Measurements from ENCODE around the gene TARM1. TPM values are rescaled to one million over a fixed set of nuclear protein-coding genes. Genes with fewer than 3 reads are reported as not detected.

TARM1 gene
- total RNA-seq, 4 donors from 2014 or later, result not detected

GRCh38 chr19:54107876-54108490 is 26.8 kb upstream of the TARM1 start:
- no peak for TF ChIP-seq CTCF (IDR thresholded peaks at IDR 0.05; ENCODE audit: low read depth)

- TF ChIP-seq CTCF (IDR thresholded peaks at IDR 0.05; ENCODE audit: low read depth), result no peak
These were observed 25.6 kb upstream of the TARM1 start for GRCh38 chr19:54106716-54107115.

DNA sequence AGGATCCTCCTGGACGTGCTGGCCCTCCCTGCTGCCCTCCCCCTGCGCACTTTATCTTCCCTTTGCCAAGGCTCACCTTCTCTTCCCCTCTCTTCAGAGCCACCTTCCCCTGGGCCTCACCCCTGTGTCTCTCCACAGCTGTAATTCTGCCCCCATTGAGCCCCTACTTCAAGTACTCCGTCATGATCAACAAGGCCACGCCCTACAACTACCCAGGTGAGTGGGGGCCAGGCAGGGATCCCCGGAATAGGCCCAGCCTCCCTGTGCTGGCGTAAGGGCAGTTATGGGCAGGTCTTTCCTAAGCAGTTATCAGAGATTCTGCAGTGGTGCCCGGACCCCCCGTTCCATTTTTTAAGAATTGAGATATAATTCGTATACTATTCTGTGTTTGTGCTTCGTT is 24.6 kb upstream of the TARM1 start:
- TF ChIP-seq CTCF (IDR thresholded peaks at IDR 0.05; ENCODE audit: low read depth), result no peak

DNA sequence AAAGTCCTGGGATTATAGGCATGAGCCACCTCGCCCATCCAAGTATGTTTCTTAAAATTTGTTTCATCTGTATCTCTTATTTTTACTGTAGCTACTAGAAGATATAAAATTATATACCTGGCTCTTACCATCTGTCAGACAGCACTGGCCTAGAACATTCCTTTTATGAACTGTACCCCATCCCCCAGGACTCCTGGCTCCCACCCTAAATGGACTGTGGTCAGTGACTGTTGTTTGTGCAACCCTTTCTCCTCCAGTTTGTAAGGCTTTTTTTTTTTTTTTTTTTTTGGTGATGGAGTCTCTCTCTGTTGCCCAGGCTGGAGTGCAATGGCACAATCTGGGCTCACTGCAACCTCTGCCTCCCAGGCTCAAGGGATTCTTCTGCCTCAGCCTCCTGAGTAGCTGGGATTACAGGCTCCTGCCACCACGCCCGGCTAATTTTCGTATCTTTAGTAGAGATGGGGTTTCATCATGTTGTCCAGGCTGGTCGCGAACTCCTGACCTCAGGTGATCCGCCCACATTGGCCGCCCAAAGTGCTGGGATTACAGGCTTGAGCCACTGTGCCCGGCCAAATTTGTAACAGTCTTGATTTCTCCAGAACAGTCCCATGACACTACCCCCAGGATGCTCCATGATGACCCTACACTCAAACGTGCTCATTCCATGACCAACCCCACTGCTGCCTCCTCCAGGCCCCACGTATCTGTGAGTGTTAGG is 24.0 kb upstream of the TARM1 start:
- TF ChIP-seq CTCF (IDR thresholded peaks at IDR 0.05; ENCODE audit: low read depth), result no peak

- TF ChIP-seq CTCF (IDR thresholded peaks at IDR 0.05; ENCODE audit: low read depth), result no peak
These were observed 21.4 kb upstream of the TARM1 start, which contains the start of gene NDUFA3 for GRCh38 chr19:54102421-54103169. TSS of gene NDUFA3 (plus strand) at chr19:54102855. CDS start at chr19:54102879, 24 bp downstream.

DNA sequence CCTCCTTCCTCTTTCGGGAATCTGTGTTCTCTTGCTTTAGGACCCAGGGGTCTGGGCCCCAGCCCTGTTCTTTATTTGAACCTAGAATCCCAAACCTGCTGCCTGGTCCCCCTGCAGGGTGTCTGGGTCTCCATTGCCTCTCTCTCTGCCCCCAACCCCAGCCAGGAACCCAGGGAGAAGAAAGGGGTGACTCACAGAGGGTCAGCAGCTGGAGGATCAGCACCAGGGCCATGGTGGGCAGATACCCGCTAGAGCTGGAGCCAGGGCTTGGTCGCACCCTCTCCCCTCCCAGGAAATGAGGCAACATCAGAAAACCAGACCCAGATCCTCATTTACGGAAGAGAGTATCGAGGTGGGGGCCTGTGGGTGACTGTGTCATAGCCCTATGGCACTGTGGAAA is 19.4 kb upstream of the TARM1 start, which contains the start of gene OSCAR:
OSCAR (minus strand) TSS at position 243 of the 400 bp plus-strand sequence; CDS start at position 232, 11 bp downstream.
- no peak for TF ChIP-seq CTCF (IDR thresholded peaks at IDR 0.05; ENCODE audit: low read depth)
